HepG2 (cell line): ENCODE data around the gene NHERF2. TPM values are rescaled to one million over a fixed set of nuclear protein-coding genes. Genes with fewer than 3 reads are reported as not detected.

ENCODE experiments used
- ATF7-NPFF ChIP-seq: sonication (generic); formaldehyde crosslinking; IDR thresholded peaks from 2 replicates; pipeline ENCODE4 v1.8.1; 2023; ENCODE audit warnings: mild to moderate bottlenecking, low read depth, missing genetic modification reagents, moderate library complexity
- SIX4 ChIP-seq: sonication (generic); formaldehyde crosslinking; IDR thresholded peaks from 2 replicates; pipeline ENCODE4 v1.4.0; 2020; ENCODE audit warnings: missing genetic modification reagents
- XRCC5 ChIP-seq: fragments of 200-400 bp; formaldehyde crosslinking; optimal IDR thresholded peaks from 2 replicates; pipeline ENCODE3; 2017; ENCODE audit warnings: mild to moderate bottlenecking, low read length
- ZC3H13 ChIP-seq: sonication (generic); formaldehyde crosslinking; IDR thresholded peaks from 2 replicates; pipeline ENCODE4 v1.8.1; 2023; ENCODE audit warnings: mild to moderate bottlenecking, missing genetic modification reagents, moderate library complexity
- ZFAT ChIP-seq: sonication (generic); formaldehyde crosslinking; conservative IDR thresholded peaks from 2 replicates; pipeline ENCODE4 v1.8.1; 2023; ENCODE audit warnings: missing genetic modification reagents, inconsistent platforms
- ZFP36 ChIP-seq: fragments of 150-350 bp; IDR thresholded peaks from 2 replicates; pipeline ENCODE4 v1.6.1; 2018; ENCODE audit warnings: borderline replicate concordance, low read length, low read depth; ENCODE audit not compliant: partially characterized antibody
- ZNF674 ChIP-seq: sonication (generic); formaldehyde crosslinking; IDR thresholded peaks from 2 replicates; pipeline ENCODE4 v1.5.0; 2020; ENCODE audit warnings: low read depth, mild to moderate bottlenecking, missing genetic modification reagents
- ZNF749 ChIP-seq: sonication (generic); formaldehyde crosslinking; IDR thresholded peaks from 2 replicates; pipeline ENCODE4 v1.8.0; 2022; ENCODE audit warnings: mild to moderate bottlenecking, missing genetic modification reagents, moderate library complexity, borderline replicate concordance
- ZNF878 ChIP-seq: sonication (generic); formaldehyde crosslinking; IDR thresholded peaks from 2 replicates; pipeline ENCODE4 v1.8.1; 2023; ENCODE audit warnings: mild to moderate bottlenecking, missing genetic modification reagents, moderate library complexity
- polyA plus RNA-seq, 8 experiments: library from polyadenylated mRNA; depleted of rRNA in 3 of 8; stranded (reverse) in 7 of 8; unstranded in 1 of 8; fragments of >200 nt; fragmentation: Illumina TruSeq in 4 of 8; extraction: Trizol in 4 of 8; gene quantifications; 2 replicates each; pipeline versions ENCODE4 v1.2.1 to v1.2.3, GENCODE V29; 2011 to 2016; ENCODE audit warnings: low read depth in 4 of 8, missing spikeins in 1 of 8, mixed read lengths in 1 of 8; ENCODE audit not compliant: insufficient read depth in 1 of 8
- total RNA-seq, 5 experiments: library from RNA; depleted of rRNA; stranded (reverse); fragments of >200 nt; fragmentation: Illumina TruSeq; extraction: Trizol; gene quantifications; 2 replicates each; pipeline ENCODE4 v1.2.3, GENCODE V29; 2016; ENCODE audit warnings: low read depth in 1 of 5
- TF ChIP-seq, protein P1 (sequence below): sonication (generic); formaldehyde crosslinking; IDR thresholded peaks from 2 replicates; pipeline ENCODE4 v1.4.0; 2020; ENCODE audit warnings: missing genetic modification reagents, borderline replicate concordance
- TF ChIP-seq, protein P2 (sequence below): sonication (generic); formaldehyde crosslinking; IDR thresholded peaks from 2 replicates; pipeline ENCODE4 v1.5.1; 2020; ENCODE audit warnings: mild to moderate bottlenecking, missing genetic modification reagents
- TF ChIP-seq, protein P3 (sequence below): sonication (generic); formaldehyde crosslinking; IDR thresholded peaks from 2 replicates; pipeline ENCODE4 v1.4.0; 2020; ENCODE audit warnings: missing genetic modification reagents
- TF ChIP-seq, protein P4 (sequence below): sonication (generic); formaldehyde crosslinking; IDR thresholded peaks from 2 replicates; pipeline ENCODE4 v1.4.0; 2020; ENCODE audit warnings: missing genetic modification reagents, mild to moderate bottlenecking, borderline replicate concordance

The NHERF2 gene
- total and polyA plus RNA-seq, 2 of the 13 experiments (the other 11 are each of a cell fraction or from before 2014, with no cell fraction given) = 23.7 to 39.3 TPM

DNA sequence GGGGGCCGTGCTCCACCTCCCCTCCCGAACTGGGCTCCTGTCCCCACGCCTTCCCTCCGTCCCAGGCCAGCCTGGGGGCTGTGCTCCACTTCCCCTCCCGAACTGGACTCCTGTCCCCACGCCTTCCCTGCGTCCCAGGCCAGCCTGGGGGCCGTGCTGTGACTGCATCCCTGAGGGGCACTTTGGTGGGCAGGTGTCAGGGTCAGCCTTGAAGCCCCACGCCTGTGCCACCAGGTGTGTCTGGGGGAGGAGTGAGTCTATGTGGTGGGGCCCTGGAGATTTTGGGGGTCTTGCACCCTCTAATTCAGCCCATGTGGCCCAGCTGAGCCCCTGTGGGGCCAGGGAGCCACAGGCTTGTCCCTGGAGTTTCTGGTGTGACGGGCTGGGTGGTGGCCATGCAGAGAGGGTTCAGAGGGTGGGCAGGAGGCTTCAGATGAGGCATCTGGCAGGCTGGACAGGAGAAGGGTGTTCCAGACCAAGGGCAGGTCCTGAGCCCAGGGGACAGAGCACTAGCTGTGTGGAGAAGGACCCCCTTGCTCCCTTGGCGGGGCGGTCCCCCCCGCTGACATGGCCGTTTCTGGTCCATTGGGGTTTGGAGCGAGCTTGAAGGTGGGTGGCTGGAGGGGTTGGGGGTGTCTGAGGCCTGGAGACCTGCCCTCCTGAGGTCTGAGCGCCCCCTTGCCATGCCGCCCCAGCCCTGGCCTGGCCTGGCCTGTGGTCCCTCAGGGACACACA, 8.2 kb downstream of the NHERF2 start (continued):
- TF ChIP-seq, protein P1, sequence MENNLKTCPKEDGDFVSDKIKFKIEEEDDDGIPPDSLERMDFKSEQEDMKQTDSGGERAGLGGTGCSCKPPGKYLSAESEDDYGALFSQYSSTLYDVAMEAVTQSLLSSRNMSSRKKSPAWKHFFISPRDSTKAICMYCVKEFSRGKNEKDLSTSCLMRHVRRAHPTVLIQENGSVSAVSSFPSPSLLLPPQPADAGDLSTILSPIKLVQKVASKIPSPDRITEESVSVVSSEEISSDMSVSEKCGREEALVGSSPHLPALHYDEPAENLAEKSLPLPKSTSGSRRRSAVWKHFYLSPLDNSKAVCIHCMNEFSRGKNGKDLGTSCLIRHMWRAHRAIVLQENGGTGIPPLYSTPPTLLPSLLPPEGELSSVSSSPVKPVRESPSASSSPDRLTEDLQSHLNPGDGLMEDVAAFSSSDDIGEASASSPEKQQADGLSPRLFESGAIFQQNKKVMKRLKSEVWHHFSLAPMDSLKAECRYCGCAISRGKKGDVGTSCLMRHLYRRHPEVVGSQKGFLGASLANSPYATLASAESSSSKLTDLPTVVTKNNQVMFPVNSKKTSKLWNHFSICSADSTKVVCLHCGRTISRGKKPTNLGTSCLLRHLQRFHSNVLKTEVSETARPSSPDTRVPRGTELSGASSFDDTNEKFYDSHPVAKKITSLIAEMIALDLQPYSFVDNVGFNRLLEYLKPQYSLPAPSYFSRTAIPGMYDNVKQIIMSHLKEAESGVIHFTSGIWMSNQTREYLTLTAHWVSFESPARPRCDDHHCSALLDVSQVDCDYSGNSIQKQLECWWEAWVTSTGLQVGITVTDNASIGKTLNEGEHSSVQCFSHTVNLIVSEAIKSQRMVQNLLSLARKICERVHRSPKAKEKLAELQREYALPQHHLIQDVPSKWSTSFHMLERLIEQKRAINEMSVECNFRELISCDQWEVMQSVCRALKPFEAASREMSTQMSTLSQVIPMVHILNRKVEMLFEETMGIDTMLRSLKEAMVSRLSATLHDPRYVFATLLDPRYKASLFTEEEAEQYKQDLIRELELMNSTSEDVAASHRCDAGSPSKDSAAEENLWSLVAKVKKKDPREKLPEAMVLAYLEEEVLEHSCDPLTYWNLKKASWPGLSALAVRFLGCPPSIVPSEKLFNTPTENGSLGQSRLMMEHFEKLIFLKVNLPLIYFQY (CRISPR knock-in tag) = no peak
- TF ChIP-seq ZC3H13 (CRISPR knock-in tag) (no peak), SIX4 (CRISPR knock-in tag) (no peak), ZFAT (no peak), ZNF674 (CRISPR knock-in tag) (no peak), ZFP36 (no peak), ATF7-NPFF (no peak), XRCC5 (peak; percentile 27), ZNF749 (CRISPR knock-in tag) (no peak), ZNF878 (CRISPR knock-in tag) (no peak)
- TF ChIP-seq, protein P2, sequence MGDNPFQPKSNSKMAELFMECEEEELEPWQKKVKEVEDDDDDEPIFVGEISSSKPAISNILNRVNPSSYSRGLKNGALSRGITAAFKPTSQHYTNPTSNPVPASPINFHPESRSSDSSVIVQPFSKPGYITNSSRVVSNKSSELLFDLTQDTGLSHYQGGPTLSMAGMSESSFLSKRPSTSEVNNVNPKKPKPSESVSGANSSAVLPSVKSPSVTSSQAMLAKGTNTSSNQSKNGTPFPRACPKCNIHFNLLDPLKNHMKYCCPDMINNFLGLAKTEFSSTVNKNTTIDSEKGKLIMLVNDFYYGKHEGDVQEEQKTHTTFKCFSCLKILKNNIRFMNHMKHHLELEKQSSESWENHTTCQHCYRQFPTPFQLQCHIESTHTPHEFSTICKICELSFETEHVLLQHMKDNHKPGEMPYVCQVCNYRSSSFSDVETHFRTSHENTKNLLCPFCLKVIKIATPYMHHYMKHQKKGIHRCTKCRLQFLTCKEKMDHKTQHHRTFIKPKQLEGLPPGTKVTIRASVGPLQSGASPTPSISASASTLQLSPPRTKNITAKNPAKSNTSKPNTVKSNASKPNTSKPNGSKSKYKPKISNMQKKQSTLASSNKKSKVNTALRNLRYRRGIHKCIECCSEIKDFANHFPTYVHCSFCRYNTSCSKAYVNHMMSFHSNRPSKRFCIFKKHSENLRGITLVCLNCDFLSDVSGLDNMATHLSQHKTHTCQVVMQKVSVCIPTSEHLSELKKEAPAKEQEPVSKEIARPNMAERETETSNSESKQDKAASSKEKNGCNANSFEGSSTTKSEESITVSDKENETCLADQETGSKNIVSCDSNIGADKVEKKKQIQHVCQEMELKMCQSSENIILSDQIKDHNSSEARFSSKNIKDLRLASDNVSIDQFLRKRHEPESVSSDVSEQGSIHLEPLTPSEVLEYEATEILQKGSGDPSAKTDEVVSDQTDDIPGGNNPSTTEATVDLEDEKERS (CRISPR knock-in tag) = 0 out of 2 replicates have a peak, but pooled peaks have one; percentile 2
- TF ChIP-seq, protein P3, sequence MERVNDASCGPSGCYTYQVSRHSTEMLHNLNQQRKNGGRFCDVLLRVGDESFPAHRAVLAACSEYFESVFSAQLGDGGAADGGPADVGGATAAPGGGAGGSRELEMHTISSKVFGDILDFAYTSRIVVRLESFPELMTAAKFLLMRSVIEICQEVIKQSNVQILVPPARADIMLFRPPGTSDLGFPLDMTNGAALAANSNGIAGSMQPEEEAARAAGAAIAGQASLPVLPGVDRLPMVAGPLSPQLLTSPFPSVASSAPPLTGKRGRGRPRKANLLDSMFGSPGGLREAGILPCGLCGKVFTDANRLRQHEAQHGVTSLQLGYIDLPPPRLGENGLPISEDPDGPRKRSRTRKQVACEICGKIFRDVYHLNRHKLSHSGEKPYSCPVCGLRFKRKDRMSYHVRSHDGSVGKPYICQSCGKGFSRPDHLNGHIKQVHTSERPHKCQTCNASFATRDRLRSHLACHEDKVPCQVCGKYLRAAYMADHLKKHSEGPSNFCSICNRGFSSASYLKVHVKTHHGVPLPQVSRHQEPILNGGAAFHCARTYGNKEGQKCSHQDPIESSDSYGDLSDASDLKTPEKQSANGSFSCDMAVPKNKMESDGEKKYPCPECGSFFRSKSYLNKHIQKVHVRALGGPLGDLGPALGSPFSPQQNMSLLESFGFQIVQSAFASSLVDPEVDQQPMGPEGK (CRISPR knock-in tag) = peak; percentile 96
- TF ChIP-seq, protein P4, sequence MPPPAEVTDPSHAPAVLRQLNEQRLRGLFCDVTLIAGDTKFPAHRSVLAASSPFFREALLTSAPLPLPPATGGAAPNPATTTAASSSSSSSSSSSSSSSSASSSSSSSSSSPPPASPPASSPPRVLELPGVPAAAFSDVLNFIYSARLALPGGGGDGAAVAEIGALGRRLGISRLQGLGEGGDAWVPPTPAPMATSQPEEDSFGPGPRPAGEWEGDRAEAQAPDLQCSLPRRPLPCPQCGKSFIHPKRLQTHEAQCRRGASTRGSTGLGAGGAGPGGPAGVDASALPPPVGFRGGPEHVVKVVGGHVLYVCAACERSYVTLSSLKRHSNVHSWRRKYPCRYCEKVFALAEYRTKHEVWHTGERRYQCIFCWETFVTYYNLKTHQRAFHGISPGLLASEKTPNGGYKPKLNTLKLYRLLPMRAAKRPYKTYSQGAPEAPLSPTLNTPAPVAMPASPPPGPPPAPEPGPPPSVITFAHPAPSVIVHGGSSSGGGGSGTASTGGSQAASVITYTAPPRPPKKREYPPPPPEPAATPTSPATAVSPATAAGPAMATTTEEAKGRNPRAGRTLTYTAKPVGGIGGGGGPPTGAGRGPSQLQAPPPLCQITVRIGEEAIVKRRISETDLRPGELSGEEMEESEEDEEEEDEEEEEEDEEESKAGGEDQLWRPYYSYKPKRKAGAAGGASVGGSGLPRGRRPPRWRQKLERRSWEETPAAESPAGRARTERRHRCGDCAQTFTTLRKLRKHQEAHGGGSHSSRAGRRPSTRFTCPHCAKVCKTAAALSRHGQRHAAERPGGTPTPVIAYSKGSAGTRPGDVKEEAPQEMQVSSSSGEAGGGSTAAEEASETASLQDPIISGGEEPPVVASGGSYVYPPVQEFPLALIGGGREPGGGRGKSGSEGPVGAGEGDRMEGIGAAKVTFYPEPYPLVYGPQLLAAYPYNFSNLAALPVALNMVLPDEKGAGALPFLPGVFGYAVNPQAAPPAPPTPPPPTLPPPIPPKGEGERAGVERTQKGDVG (CRISPR knock-in tag) = no peak
